Right renal pelvis (tissue), 4 donors: ENCODE measurements around the gene AKR1C8. TPM values are rescaled to one million over a fixed set of nuclear protein-coding genes. Genes with fewer than 3 reads are reported as not detected.
A peak's percentile ranks its signal among the peaks of the same experiment; 100 is the strongest.
"Not testable (repeated sequence)": the region's sequence is repeated elsewhere in the genome, so short reads cannot be mapped to it uniquely, and the experiment has no call there.

Experiments
- DNase-seq, 4 donors: peaks; one replicate each; pipeline ENCODE4 v3.0.0-alpha.2; 2013; ENCODE audit warnings: low read depth in 4 of 4, low spot score in 3 of 4, missing footprints in 1 of 4
- polyA plus RNA-seq, 4 donors: library from polyadenylated mRNA; unstranded; fragments of 120-200 nt; gene quantifications; one replicate each; pipeline ENCODE4 v1.2.1, GENCODE V29; 2013; ENCODE audit not compliant: insufficient read length in 4 of 4

AKR1C8 gene
- polyA plus RNA-seq, 4 donors = 0.13 to 0.64 (median 0.27) TPM

DNA sequence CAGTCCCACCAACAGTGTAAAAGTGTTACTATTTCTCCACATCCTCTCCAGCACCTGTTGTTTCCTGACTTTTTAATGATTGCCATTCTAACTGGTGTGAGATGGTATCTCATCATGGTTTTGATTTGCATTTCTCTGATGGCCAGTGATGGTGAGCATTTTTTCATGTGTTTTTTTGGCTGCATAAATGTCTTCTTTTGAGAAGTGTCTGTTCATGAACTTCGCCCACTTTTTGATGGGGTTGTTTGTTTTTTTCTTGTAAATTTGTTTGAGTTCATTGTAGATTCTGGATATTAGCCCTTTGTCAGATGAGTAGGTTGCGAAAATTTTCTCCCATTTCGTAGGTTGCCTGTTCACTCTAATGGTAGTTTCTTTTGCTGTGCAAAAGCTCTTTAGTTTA, 9.4 kb downstream of the AKR1C8 start:
- not testable (repeated sequence) for DNase-seq

DNA sequence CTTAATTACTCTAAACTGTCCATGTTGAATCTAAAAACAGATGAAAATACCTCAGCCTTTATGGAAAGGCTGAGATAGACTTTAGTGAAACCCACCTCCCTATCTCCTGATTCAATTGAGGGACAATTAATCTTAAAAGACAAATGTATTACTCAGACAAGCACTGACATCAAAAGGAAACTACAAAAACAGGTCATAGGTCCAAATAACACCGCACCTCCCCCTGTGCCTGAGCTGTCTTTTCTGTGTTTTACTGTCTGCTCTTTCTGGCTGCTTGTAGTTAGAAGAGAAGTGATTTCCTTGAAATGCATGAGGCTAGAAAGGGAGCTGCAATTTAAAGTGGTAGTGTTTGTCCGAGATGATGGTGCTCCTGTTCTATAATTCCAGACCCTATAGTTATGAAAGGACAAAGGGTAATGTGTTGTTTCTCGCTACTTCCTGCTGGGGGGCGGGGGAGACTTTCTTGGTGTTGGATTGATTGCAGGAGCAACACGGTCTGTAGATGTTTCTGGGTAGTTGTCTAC, 16.0 kb downstream of the AKR1C8 start:
- no peak for DNase-seq

DNA sequence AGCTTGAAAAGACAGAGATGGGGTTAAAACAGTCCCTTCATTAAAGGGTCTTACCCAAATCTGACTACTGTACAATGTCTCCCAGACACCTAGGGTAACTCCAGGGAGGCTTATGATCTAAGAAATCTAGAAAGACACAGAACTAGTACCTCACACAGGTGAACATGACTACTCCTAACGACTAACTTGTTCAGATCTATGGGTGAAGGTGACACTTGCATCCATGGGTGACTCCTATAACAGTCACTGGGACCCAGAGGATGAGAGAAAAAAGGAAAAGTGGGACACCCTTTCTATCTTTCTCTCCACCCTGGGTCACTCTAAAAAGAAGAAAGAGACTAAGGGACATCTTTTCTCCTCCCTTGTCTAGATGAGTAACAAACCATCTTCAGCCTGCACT, 19.2 kb downstream of the AKR1C8 start:
- DNase-seq = no peak

DNA sequence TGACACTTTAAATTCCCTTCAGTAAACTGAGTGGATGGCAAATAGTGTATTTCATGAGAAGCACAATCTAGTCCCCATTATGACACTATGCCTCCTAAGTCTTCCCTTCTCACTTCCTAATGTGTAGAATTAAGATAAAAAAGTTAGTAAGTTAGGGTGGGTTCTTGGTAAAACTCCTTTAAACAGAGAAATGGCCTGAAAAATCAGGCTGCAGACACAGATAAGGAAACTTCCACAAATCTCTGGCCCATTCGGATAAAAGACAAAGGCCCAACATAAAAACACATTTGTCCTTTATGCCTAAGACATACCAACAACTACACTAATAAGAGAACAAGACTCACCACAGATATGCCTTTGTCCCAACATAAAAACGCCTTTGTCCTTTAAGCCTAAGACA, 21.5 kb downstream of the AKR1C8 start:
- no peak for DNase-seq

DNA sequence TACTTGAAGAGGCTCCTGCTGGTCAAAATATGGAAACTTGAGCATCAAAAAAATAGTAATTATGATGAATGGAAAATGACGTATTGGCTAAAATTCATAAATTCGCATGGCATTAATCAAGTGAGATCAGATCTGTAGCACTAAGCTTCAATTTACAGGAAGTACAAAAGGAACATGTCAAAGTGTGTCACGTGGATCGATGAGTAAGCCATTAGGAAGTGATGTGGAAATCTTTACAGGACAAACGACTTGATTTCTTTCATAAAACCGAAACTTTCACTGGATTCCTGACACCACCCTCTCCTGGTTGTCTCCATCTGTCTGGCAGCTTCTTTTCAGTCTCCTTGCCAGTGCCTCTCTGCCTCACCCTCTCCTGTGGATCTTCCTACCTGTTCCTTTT, 25.8 kb downstream of the AKR1C8 start:
- DNase-seq = no peak

DNA sequence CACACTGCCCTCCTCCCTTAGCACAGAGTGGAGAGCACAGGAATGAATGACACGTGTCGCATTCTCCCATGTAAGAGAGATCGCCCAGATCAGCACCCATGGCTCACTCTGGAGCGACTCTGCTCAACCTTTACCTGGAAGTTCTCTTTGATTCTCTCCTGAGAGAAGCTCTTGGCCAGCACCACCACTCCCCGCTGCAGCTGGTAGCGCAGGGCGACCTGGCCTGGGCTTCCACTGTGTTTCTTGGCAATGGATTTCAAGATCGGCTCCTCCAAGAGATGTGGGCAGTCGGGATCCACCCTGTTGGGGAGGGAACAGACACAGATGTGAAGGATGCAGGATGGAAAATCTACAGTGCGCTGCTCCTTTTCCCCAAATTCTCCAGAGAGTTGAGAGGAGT, 27.4 kb downstream of the AKR1C8 start:
- no peak for DNase-seq

DNA sequence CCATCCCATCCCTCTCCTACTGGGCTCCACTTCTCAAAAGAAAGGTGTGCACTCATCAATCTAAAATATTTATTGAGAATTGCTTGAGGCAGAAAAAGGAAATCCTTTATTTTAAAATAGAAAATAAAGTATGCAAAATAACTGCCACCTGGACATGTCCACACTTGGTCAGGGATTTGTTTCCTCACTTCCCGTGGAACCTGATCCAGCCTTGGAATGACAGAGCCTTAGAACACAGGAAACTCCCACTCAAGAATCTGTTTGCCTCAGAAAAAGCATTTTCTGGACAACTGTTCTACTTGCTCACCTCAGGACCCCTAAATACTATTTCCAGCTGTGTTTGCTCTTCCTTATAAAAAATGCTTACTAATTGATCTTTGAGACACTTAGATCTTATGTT, 29.0 kb downstream of the AKR1C8 start:
- DNase-seq = no peak

DNA sequence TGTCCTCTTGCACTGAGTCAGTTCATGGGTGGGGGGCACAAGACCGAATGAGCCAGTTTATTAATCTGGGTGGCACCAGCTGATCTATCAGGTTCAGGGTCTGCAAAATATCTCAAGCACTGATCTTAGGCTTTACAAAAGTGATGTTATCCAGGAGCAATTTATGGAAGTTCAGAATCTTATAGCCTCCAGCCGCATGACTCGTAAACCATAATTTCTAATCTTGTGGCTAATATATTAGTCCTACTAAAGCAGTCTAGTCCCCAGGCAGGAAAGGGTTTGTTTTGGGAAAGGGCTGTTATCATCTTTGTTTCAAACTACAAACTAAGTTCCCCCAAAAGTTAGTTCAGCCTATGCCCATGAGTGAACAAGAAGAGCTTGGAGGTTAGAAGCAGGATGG, 33.9 kb downstream of the AKR1C8 start:
- no peak for DNase-seq

DNA sequence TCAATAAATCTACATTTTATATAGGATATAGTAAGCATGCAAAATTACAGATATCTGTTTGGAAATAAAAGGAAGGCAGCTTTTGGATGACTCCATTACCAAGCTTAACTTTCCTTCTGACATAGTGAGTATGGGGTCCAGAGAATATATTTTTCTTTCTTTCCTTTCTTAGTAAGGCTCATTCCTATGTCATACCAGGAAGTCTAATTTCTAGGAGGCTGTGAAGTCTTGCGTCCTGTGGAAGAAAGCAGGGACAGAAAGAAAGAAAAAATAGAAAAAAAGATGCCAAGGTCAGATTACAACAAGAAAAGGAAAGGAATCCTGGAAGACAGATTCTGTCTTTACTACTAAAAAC, 36.3 kb downstream of the AKR1C8 start:
- no peak for DNase-seq

DNA sequence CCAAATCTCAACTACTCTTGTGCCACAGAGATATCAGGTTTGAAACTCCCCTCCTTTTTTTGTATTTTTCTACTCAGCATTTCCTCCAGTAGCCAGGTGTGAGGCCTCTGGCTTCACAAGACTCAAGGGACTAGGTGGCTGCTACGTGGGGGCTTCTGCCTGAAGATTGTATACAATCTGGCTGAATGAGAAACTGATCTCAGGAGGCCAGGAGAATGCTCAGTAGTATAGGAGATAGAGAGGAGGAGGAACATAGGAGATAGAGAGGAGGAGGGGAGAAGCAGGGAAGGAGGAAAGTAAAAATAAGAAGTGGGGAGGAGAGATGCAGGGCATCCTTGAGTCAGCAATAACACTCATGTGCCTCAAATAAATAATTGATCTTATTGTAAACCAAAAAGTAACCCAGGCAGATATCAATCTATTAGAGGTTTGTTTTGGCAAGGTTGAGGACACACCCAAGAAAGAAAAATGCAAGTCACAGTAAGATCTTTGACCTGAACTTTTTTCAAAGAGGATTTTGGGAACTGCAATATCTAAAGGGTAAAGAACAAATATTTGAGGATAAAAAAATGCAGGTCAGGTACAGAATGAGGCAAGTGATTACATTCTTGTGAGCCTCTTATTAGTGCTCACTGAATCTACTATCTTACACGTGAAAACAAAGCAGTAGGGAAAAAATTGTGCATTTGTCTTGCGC, 36.8 kb downstream of the AKR1C8 start:
- no peak for DNase-seq

DNA sequence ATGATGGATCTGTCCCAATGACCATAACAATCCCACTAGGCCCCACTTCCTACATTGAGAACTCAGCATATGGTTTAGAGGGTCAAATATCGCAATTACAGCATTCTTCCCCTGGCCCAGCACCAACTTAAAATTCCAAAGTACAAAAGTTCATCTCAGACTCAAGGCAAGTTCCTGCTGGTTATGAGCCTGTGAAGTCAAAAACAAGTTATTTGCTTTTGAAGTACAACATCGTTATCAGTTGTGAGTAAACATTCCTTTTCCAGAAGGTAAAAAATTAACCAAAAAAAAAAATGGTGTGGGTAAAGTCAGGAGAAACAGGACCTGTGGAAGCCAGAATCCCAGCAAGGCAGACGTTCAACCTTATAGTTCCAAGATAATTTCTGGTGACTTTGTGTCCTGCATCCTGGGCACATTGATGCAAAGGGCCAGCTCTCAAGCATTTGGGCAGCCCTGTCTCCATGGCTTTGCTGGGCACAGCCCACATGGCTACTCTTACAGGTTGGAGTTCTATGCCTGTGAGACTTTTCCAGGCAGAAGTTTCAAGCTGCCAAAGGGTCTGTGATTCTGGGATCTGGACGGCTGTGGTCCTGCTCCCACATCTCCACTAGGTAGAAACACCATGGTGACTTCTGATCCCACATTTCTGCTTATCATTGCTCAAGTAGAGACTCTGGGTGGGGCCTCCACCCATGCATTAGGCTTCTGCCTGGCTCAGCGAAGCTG, 37.5 kb downstream of the AKR1C8 start:
- DNase-seq = no peak

DNA sequence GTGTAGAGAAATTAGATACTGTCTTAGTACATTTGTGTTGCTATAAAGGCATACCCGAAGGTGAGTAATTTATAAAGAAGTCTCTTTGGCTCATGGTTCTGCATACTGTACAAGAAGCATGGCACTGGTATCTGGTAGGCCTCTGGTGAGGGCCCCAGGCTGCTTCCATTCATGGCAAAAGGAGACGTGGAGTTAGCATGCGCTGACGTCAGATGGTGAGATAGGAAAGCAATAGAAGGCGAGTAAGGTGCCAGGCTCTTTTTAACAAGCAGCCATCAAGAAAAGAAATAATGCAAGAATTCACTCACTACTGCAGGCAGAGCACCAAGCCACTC, 38.1 kb downstream of the AKR1C8 start:
- DNase-seq = no peak

DNA sequence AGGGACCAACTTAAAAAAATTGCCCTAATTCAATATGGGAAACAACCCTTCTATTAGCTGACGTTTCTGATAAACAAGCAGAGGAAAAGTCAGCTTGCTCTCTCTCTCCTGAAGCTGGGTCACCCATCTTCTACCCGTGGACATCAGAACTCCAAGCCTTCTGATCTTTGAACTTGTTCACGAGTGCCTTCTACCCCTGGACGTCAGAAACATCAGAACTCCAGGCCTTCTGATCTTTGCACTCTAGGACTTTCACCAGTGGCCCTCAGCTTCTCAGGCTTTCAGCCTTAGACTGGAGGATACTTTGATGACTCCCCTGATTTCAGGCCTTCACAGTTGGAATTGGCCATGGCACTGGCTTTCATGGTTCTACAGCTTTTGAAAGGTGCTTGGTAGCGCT, 41.8 kb downstream of the AKR1C8 start:
- no peak for DNase-seq

DNA sequence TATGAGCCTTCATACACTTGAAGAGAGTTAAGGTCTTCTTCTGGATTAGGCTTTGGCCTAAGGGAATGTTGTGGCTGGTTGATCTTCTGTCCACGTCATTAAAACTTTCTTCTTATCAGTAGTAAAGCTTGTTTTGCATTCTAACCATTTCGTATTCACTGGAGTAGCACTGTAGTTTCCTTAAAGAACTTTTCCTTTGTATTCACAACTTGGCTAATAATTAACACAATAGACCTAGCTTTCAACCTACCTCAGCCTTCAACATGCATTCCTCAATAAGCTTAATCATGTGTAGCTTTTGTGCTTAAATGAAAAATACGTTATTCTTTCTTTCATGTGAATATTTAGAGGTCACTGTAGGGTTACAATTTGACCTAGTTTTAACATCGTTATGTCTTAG, 42.8 kb downstream of the AKR1C8 start:
- peak in 1 of 4 donors; percentile 15 for DNase-seq

DNA sequence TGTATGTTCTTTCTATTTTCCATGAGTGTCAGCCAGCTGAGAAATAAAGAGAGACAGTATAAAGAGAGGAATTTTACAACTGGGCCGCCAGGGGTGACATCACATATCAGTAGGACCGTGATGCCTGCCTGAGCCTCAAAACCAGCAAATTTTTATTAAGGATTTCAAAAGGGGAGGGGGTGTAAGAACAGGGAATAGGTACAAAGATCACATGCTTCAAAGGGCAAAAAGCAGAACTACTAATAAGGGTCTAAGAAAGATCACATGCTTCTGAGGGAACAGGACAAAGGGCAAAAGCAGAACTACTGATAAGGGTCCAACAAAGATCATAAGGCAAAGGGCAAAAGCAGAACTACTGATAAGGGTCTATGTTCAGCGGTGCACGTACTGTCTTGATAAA, 47.3 kb downstream of the AKR1C8 start:
- not testable (repeated sequence) for DNase-seq

DNA sequence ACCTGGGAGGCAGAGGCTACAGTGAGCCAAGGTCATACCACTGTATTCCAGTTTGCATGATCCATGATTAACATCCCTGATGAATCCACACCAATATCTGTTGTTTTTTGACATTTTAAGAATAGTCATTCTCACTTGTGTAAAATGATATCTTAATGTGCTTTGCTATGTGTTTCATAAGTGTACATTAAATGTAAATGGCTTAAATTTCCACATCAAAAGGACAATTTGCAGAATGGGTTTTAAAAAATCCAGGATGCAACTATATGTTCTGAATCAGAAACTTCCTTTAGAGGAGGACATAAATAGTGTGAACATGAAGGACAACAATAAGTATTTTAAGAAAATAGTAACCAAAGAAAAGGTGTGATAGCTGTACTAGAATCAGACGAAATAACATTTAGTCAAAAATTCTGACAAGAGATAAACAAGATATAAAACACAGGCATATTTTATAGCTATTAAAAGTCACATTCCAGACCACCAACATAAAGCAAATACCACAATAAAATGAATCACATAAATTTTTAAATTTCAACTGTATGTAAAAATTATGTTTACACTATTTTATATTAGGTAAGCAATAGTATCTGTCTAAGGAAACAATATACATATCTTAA, 48.4 kb downstream of the AKR1C8 start:
- no peak for DNase-seq

DNA sequence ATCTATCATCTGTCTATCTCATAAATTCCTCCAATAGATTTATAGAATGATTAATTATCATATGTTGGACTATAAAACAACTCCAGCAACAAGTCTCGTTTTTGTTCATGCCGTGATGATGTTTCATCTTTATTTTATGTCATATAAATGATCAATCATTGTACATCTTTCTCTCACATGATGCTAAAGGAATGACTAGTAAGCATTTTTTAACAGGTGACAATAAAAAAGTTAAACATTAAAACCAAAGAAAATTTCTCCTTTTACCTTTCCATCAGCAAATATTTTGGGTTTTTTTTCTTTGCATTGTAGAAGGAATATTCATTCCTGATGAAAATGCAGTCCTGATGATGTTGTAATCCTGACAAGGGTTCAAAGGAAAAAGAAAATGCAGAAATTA, 49.4 kb downstream of the AKR1C8 start:
- no peak for DNase-seq

DNA sequence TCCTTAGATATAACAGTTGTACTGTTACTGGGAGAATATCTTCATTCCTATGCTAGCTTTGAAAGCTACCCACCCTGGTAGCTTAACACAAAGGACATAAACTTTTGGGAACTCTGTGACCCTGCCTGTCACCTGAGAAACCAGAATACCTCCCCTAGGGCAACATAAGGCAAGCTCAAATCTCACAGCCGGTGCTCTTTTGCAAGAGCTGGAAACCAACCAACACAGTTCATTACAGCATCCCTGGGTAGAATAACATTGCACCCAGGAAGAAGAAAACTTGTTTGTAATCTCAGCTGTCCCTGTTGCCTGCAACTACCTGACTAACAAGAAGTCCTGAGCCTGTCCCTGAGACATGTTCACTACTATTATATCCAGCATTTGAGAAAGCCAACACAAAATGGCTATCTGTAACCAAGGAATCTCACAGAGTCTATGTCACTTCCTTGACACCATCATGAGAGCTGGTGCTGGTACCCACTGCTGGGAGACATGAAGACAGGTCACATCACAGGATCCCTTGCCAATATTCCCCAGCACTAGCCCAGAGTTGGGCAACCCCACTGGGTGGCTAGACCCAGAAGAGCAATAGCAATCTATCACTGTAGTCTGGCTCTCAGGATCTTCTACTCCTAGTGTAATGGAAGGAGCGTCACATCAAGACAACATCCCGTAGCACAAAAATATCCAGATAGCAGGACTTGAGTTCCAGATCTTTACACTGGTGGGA, 59.5 kb downstream of the AKR1C8 start:
- no peak for DNase-seq

DNA sequence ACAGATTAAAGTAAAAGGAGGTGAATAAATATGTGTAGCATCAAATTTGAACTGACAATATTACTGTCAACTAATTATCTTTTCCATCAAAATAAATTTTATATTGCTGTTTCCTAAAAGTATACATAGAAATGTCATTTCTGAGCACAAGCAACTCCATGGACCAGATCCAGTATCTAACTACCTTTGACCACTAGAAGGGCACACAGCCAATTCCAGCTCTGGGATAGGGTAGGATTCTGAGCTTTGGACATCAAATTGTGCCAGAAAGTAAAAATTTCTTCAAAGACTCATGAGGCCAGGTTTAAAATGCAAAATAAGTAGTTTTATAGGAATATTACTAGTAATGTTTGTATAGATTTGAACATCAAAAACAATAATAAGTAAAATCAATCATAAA, 61.1 kb downstream of the AKR1C8 start:
- DNase-seq = no peak

DNA sequence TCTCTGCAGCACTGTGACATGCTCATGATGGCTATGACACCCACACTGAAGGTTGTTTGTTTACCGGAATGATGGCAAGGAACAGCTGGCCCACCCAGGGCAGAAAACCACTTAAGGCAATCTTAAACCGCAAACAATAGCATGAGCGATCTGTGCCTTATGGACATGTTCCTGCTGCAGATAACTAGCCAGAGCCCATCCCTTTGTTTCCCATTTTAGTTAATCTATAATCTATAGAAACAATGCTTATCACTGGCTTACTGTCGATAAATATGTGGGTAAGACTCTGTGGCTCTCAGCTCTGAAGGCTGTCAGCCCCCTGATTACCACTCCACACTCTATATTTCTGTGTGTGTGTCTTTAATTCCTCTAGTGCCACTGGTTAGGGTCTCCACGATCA, 65.0 kb downstream of the AKR1C8 start:
- DNase-seq = not testable (repeated sequence)

DNA sequence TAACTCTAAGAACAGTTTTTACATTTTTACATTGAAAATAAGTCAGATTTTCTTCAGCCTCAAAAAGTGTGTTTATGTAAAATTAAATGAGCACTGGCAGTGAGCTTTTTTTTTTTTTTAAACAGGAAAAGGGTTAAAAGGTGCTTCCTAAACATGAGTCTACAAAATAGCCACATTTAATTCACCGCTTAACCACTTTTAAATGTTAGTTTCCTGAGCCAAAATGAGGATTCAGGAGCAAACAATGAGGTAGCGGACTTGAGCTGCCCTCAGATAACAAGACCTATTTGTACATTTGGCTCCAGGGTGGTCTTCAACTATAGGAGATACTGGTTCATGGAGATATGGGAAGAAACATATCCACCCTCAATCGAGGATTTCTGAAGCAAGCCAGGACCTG, 67.9 kb downstream of the AKR1C8 start:
- DNase-seq = no peak
